NAMALWA (cell line): Measurements from ENCODE around the gene ACAD10.
"Not testable (repeated sequence)": the region's sequence is repeated elsewhere in the genome, so short reads cannot be mapped to it uniquely, and the experiment has no call there.

Source experiments
- DNase-seq: peaks from one replicate; pipeline ENCODE4 v3.0.0-alpha.2; 2015; ENCODE audit warnings: low spot score

The ACAD10 gene

DNA sequence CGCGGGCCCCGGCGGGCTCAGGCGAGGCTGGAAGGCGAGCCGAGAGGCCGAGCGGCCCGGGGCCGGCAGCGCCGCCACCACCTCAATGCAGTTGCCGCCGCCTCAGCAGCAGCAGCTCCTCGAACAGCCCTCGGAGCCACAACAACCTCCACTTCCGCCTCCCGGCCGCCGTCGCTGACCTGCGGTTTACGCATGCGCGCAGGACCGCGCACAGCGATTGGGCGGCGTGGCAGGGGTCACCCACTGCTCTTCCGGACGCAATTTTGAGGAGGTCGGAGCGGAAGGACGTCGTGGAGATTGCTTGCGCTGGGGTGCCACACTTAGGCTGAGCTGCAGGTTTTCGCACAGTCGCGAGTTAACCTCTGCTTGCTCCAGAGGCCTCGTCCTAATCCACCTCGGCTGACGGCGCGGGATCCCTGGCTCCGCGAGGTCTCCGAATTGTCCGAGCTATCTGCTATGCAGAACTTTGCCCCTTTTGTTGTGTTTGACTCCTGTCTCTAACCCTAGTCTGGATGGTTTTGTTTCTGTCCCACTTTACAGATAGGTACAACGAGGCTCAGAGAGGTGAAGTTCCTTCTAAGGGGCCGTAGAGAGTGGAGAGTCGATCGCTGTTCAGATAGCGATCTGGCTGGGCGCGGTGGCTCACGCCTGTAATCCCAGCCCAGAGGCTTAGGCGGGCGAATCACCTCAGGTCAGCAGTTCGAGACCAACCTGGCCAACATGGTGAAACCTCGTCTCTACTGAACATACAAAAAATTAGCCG lies at the start of gene ACAD10, which contains the start of gene BRAP:
Gene ACAD10 (plus strand): TSS at position 243 of the 763 bp plus-strand sequence. CDS start 6,657 bp downstream, outside the sequence.
Gene BRAP (minus strand): TSS at position 146 of the 763 bp plus-strand sequence. CDS start 164 bp downstream, outside the sequence.
- DNase-seq = peak; percentile 97

- no peak for DNase-seq
These were observed 49.5 kb upstream of the ACAD10 start for GRCh38 chr12:111636209-111636945.

- no peak for DNase-seq
These were observed 47.3 kb upstream of the ACAD10 start for GRCh38 chr12:111638556-111638955.

DNA sequence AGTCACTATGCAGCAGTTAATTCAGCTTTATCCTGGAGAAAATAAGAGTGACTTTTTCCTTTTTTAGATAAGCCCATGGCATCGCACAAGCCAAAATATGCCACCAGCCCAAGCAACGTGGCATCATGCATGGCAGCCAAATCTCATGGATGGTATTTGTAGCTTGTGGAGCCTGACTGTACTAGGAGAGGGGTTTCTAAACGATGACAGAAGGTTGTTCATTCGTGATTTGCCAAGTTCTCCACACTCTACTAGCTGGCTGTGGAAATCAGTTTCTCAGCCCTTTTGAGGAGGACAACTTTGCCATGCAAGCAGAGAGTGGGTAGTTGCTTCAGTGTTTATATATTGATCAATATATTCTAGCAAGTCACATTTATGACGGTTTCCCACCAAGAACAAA lies 45.3 kb upstream of the ACAD10 start:
- DNase-seq = no peak

DNA sequence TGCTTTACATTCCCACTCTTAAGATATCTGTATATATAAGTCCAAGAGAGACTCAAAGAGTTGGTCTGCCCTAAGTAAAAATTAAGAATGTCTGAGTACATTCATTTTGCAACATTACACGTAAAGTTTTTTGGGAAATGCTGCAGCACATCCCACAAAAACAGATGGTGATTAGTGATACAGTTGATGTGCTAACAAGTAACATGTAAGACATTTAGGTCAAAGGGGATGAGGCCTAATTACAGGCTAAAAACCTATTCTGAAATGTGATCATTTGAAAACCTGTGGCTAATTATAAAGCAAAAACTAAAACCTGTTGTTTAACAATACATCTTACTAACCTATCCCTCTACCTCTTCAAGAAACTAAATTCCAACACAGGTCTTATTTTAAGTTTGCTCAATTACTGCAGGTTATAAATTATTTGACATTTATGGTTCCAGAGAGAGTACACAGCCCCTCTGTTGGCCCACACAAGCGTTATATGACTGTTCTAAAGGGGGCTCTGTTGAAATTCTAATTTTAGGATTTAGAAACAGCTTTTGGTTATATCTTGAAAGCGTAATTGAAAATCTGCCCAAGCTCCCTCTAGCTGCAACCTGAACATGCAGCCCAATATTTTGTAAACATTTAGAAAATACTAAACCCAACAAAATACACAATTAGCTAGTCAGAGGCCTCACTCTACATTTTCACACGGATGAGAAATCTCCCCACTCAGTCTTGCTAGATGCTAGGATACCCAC lies 43.0 kb upstream of the ACAD10 start:
- DNase-seq = no peak

DNA sequence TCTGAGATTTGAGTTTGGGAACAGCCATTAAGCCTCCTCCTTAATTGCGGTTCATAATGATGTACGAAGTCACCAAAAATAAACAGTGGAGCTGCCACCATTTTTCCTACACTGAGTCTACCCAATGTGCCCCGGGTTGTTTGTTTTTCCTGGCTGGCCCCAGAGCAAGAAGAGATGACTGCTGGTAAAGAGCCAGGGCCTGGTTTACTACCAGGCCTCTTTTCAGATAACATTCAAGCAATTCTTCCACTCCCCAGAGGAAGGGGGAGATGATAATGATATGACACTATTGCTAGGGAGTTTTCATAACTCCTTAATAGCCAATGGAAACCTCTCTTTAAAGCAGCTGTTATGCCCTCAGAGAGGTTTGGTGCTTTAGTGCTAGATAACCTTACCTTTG lies 42.4 kb upstream of the ACAD10 start:
- no peak for DNase-seq

DNA sequence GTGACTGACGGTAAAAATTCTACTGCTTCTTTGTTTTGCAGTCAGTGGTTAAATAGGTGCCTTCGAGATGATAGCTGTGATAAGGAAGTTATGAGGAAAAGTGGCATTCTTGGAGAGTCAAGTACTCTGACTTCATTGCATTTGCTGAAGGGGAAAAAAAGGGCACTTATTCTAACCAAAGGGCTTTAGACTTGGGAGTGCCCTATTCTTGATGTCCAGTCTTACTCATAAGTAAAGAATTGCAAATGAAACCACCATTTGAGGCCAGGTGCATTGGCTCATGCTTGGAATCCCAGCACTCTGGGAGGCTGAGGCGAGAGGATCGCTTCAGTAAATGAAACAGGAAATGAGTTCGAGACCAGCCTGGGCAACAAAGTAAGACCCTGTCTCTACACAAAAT lies 40.4 kb upstream of the ACAD10 start:
- DNase-seq = no peak

- DNase-seq = no peak
These were observed 34.9 kb upstream of the ACAD10 start for GRCh38 chr12:111650912-111651311.

GRCh38 chr12:111652530-111652929 lies 33.3 kb upstream of the ACAD10 start:
- DNase-seq = not testable (repeated sequence)

- DNase-seq = no peak
These were observed 32.3 kb upstream of the ACAD10 start for GRCh38 chr12:111653596-111653995.

DNA sequence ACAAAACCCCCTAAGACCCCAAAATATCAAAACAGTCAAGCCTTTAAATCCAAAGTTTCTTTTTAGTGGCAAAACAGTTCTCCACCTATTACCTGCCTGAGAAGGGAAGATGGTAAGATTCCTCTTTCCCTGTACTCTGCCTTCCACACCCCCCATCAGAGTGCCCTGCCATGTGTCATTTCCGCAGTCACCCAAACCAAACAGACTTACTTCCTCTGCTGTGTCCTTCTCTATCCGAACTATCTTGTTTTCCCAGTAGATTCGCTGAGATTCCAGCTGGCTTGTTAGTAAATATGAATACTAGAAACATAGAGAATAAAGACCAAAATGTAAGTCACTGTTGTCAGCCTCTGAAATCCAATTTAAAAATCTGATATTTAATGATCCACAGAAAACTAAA lies 30.5 kb upstream of the ACAD10 start:
- no peak for DNase-seq

DNA sequence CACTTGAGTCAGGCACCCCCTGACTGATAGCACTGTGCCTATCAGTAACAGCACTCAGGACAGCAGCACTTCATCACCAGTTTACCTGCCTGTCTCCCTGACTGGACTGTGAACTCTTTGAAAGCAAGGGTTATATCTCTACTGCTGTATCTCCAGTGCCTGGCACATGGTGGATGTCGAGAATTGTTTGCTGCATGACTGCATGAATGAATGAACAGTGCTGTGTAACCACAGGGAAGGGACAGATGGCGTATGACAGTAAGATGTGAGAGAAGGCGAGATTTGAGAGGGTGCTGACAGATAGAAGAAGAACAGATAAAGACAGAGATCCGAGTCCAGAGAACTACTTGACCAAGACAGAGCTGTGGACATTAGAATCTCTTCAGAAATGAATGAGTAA lies 29.8 kb upstream of the ACAD10 start:
- DNase-seq = no peak

- no peak for DNase-seq
These were observed 21.4 kb upstream of the ACAD10 start for GRCh38 chr12:111664499-111664898.

DNA sequence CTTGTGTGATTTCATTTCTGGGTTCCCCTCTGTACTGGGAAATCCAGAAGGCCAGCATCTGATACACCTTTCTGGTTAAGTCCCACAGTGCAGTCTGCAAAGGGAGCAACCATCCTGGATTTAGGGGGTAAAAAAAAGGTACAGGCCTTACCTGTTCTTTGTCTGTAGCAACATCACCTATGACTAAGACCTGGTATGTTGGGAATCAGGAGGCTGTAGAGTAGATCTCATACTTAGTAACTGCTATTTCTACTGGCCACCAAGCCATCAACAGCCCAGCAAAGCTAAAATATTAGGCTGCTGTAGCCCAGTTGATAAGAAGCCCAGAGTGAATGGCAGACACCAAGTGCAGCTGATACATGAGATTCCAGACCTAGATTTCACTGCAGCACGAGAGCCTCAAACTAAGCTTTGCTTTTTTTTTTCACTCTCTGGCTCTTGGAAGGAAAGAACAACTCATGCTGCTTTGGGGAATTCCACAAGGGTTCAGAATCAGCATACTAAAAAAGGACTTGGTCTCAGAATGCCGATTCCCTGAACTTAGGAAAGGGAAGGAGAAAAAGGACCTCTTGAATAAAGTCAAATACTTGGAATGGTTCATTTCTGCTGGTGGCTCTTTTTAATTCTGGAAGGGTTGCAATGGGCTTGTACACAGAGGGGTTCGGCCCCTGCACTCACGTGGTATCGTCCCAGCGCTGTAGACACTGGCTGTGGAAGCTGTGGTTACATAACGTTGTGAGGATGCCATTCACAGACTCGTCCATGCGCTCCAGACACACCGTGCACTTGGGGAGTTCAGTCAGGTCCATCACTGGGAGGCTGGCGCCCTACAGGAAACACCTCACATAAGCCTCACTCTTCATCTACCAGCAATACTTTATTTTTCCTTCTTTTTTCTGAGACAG lies 20.6 kb upstream of the ACAD10 start:
- DNase-seq = no peak

DNA sequence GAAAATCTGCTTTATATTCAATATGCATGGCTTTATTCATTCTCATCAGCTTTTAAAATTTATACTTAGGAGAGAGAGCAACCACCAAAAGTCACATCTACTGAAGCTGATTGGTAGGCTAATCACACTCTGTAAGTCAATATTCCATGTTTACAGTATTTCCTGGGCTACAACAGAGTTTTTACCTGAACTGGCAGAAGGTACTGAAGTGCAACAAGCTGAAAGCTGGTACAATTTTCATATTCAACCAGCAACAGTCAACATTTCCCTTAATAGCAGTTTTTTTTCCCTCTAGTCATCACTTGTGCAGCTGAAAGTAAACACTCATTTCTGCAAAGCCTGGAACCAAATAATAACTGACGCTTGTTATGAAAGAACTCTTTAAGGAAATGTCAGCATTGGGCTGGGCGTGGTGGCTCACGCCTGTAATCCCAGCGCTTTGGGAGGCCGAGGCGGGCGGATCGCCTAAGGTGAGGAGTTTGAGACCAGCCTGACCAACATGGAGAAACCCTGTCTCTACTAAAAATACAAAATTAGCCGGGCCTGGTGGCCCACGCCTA lies 13.0 kb upstream of the ACAD10 start:
- DNase-seq = no peak

DNA sequence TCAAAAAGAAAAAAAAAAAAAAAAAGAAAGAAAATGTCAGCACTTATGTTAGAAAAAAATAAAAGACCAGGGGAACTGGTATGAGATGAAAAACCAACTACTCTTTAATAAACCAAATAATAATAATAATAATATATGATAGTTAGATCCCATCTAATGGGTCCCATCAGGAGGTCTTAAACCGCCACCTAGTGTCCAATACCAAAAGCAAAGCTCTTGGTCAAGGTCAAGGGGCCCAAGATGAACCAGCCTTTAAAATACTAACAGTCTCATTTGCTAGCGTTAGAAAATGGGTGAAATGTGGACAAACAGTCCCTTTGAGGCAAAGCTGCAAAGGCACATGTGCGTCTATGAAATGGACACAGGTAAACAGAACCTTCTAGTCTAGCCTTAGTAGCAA lies 12.3 kb upstream of the ACAD10 start:
- peak; percentile 28 for DNase-seq

- no peak for DNase-seq
These were observed 8.7 kb upstream of the ACAD10 start for GRCh38 chr12:111677186-111677585.

DNA sequence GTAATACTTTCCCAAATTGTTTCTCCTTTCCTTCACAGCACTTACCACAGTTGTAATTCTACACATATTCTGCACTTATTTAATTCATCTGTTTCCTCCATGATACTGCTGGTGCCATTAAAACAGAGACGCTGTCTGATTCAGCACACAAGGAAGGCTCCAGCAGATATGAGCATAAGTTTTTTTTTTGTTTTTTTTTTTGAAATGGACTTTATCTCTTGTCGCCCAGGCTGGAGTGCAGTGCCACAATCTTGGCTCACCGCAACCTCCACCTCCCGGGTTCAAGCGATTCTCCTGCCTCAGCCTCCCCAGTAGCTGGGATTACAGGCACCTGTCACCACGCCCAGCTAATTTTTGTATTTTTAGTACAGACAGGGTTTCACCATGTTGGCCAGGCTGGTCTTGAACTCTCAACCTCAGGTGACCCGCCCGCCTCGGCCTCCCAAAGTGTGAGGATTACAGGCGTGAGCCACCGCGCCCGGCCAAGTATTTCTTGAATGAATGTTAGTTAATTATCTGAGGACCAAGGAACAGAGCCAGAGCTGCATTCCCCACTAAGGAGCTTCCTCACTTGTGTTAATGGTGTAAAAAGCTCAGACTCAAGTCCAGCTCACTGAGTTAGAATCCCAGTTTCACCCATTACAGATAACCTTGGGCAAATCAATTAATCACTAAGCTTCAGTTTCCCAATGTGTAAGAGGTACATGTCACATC lies 1.2 kb upstream of the ACAD10 start:
- not testable (repeated sequence) for DNase-seq

GRCh38 chr12:111685322-111685810 lies 487 bp upstream of the ACAD10 start:
- DNase-seq = peak; percentile 34

DNA sequence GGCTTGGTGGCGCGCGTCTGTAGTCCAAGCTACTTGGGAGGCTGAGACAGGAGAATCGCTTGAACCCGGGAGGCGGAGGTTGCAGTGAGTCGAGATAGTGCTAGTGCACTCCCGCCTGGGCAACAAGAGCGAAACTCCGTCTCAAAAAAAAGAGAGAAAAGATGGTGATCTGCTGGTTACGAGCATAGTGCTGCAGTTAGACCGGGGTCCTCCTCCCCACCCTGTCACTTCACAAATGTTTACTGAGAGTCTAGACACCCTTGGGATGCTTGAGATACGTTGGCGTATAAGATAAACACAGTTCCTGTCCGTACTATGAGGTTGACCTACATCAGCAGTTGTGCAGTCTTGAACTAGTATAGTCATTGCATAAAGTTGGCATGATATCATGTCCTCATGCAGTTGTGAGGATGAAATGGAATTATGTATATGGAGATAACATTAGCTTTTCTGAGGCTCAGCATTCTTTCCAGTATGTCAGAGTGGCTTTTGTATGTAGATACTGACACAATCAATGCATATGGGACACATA lies 787 bp downstream of the ACAD10 start:
- DNase-seq = no peak
